HepG2 (cell line): ENCODE measurements around the gene RBSN. TPM values are rescaled to one million over a fixed set of nuclear protein-coding genes. Genes with fewer than 3 reads are reported as not detected.

Source experiments
- GABPB1 ChIP-seq: IDR thresholded peaks from 2 replicates; pipeline ENCODE4 v1.6.1; 2016; ENCODE audit warnings: mild to moderate bottlenecking, missing genetic modification reagents, moderate library complexity, missing compliant biosample characterization
- GLI4 ChIP-seq: sonication (generic); formaldehyde crosslinking; IDR thresholded peaks from 2 replicates; pipeline ENCODE4 v1.5.1; 2020; ENCODE audit warnings: missing genetic modification reagents, mild to moderate bottlenecking, moderate library complexity, borderline replicate concordance
- HNRNPH1 ChIP-seq: fragments of 200-400 bp; formaldehyde crosslinking; optimal IDR thresholded peaks from 2 replicates; pipeline ENCODE3; 2017; ENCODE audit warnings: mild to moderate bottlenecking, low read depth, low read length
- MAFF ChIP-seq: IDR thresholded peaks from 2 replicates; pipeline ENCODE4 v1.6.1; 2011; ENCODE audit warnings: low read depth, low read length, improper control_type of control experiment
- NR2C2 ChIP-seq: sonication (generic); formaldehyde crosslinking; IDR thresholded peaks from 2 replicates; pipeline ENCODE4 v1.4.0; 2020; ENCODE audit warnings: missing genetic modification reagents, mild to moderate bottlenecking, moderate library complexity, borderline replicate concordance
- THAP11 ChIP-seq: IDR thresholded peaks from 2 replicates; pipeline ENCODE4 v1.6.1; 2016; ENCODE audit warnings: missing biosample characterization, missing genetic modification reagents
- TP53 ChIP-seq: sonication (generic); formaldehyde crosslinking; conservative IDR thresholded peaks from 2 replicates; pipeline ENCODE4 v1.4.0; 2020; ENCODE audit warnings: missing genetic modification reagents
- TRIM24 ChIP-seq: sonication (generic); formaldehyde crosslinking; IDR thresholded peaks from 2 replicates; pipeline ENCODE4 v1.8.0; 2022; ENCODE audit warnings: mild to moderate bottlenecking, missing genetic modification reagents
- polyA plus RNA-seq, 8 experiments: library from polyadenylated mRNA; depleted of rRNA in 3 of 8; stranded (reverse) in 7 of 8; unstranded in 1 of 8; fragments of >200 nt; fragmentation: Illumina TruSeq in 4 of 8; extraction: Trizol in 4 of 8; gene quantifications; 2 replicates each; pipeline versions ENCODE4 v1.2.1 to v1.2.3, GENCODE V29; 2011 to 2016; ENCODE audit warnings: low read depth in 4 of 8, missing spikeins in 1 of 8, mixed read lengths in 1 of 8; ENCODE audit not compliant: insufficient read depth in 1 of 8
- total RNA-seq, 5 experiments: library from RNA; depleted of rRNA; stranded (reverse); fragments of >200 nt; fragmentation: Illumina TruSeq; extraction: Trizol; gene quantifications; 2 replicates each; pipeline ENCODE4 v1.2.3, GENCODE V29; 2016; ENCODE audit warnings: low read depth in 1 of 5
- TF ChIP-seq, protein P1 (sequence below): sonication (generic); formaldehyde crosslinking; IDR thresholded peaks from 2 replicates; pipeline ENCODE4 v1.9.0; 2021; ENCODE audit warnings: mild to moderate bottlenecking, missing genetic modification reagents
- TF ChIP-seq, protein P2 (sequence below): sonication (generic); formaldehyde crosslinking; IDR thresholded peaks from 2 replicates; pipeline ENCODE4 v1.4.0; 2020; ENCODE audit warnings: low read depth, mild to moderate bottlenecking, missing genetic modification reagents
- TF ChIP-seq, protein P3 (sequence below): IDR thresholded peaks from 2 replicates; pipeline ENCODE4 v1.6.1; 2016; ENCODE audit warnings: mild to moderate bottlenecking, missing biosample characterization, missing genetic modification reagents
- TF ChIP-seq, protein P4 (sequence below): sonication (generic); formaldehyde crosslinking; IDR thresholded peaks from 2 replicates; pipeline ENCODE4 v1.8.0; 2022; ENCODE audit warnings: missing genetic modification reagents, mild to moderate bottlenecking, borderline replicate concordance

RBSN gene
- total and polyA plus RNA-seq, 2 of the 13 experiments (the other 11 are each of a cell fraction or from before 2014, with no cell fraction given), result 7.9 to 11.8 TPM

DNA sequence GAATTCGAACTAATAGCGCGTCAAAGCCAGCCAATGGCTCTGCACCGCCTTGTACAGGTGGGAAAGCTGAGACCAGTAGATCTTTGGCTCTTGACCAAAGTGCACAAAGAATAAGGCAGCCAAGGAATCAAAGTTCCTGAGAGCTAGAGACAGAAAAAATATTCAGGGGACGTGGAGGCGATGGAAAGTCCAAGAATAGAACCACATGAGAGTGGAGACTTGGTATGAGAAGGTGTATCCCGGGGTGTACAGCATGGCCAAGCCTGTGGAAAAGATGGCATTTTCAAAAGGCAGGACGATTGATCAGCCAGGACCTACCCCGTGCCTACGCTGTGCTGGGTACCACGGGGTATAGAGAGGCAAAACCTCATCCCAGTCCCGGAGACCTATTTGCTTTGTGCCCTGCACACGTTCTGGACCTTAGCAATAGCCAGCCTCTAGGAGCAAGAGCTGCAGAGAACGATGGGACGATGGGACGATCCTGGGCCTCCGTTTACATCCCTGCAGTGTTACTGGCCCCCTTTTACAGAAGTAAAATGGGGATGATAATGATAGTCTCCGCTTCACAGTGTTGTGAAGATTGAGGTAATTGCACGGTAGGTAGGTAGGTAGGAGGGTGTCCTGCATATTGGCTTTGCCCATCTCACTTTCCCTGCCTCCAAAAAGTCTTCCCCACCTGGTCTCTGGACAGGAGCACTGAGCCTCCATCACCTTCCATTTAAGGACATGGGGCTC is 583 bp upstream of the RBSN start (continued):
- TF ChIP-seq, protein P1, sequence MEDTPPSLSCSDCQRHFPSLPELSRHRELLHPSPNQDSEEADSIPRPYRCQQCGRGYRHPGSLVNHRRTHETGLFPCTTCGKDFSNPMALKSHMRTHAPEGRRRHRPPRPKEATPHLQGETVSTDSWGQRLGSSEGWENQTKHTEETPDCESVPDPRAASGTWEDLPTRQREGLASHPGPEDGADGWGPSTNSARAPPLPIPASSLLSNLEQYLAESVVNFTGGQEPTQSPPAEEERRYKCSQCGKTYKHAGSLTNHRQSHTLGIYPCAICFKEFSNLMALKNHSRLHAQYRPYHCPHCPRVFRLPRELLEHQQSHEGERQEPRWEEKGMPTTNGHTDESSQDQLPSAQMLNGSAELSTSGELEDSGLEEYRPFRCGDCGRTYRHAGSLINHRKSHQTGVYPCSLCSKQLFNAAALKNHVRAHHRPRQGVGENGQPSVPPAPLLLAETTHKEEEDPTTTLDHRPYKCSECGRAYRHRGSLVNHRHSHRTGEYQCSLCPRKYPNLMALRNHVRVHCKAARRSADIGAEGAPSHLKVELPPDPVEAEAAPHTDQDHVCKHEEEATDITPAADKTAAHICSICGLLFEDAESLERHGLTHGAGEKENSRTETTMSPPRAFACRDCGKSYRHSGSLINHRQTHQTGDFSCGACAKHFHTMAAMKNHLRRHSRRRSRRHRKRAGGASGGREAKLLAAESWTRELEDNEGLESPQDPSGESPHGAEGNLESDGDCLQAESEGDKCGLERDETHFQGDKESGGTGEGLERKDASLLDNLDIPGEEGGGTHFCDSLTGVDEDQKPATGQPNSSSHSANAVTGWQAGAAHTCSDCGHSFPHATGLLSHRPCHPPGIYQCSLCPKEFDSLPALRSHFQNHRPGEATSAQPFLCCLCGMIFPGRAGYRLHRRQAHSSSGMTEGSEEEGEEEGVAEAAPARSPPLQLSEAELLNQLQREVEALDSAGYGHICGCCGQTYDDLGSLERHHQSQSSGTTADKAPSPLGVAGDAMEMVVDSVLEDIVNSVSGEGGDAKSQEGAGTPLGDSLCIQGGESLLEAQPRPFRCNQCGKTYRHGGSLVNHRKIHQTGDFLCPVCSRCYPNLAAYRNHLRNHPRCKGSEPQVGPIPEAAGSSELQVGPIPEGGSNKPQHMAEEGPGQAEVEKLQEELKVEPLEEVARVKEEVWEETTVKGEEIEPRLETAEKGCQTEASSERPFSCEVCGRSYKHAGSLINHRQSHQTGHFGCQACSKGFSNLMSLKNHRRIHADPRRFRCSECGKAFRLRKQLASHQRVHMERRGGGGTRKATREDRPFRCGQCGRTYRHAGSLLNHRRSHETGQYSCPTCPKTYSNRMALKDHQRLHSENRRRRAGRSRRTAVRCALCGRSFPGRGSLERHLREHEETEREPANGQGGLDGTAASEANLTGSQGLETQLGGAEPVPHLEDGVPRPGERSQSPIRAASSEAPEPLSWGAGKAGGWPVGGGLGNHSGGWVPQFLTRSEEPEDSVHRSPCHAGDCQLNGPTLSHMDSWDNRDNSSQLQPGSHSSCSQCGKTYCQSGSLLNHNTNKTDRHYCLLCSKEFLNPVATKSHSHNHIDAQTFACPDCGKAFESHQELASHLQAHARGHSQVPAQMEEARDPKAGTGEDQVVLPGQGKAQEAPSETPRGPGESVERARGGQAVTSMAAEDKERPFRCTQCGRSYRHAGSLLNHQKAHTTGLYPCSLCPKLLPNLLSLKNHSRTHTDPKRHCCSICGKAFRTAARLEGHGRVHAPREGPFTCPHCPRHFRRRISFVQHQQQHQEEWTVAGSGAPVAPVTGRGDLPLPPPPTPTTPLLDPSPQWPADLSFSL (CRISPR knock-in tag), result no peak
- TF ChIP-seq HNRNPH1 (no peak), THAP11 (no peak), GLI4 (CRISPR knock-in tag) (no peak), GABPB1 (CRISPR knock-in tag) (no peak; the same call in 1 of the 2 replicates), TRIM24 (CRISPR knock-in tag) (no peak), TP53 (0 out of 2 replicates have a peak, but pooled peaks have one; percentile 28), MAFF (no peak), NR2C2 (CRISPR knock-in tag) (peak; percentile 11; the same call in 1 of the 2 replicates)
- TF ChIP-seq, protein P2, sequence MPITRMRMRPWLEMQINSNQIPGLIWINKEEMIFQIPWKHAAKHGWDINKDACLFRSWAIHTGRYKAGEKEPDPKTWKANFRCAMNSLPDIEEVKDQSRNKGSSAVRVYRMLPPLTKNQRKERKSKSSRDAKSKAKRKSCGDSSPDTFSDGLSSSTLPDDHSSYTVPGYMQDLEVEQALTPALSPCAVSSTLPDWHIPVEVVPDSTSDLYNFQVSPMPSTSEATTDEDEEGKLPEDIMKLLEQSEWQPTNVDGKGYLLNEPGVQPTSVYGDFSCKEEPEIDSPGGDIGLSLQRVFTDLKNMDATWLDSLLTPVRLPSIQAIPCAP, result no peak
- TF ChIP-seq, protein P3, sequence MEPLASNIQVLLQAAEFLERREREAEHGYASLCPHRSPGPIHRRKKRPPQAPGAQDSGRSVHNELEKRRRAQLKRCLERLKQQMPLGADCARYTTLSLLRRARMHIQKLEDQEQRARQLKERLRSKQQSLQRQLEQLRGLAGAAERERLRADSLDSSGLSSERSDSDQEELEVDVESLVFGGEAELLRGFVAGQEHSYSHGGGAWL, result no peak
- TF ChIP-seq, protein P4, sequence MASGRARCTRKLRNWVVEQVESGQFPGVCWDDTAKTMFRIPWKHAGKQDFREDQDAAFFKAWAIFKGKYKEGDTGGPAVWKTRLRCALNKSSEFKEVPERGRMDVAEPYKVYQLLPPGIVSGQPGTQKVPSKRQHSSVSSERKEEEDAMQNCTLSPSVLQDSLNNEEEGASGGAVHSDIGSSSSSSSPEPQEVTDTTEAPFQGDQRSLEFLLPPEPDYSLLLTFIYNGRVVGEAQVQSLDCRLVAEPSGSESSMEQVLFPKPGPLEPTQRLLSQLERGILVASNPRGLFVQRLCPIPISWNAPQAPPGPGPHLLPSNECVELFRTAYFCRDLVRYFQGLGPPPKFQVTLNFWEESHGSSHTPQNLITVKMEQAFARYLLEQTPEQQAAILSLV, result no peak
